COLO668 (cell line): Measurements from ENCODE around the gene ABCA1.

ENCODE experiments used
- DNase-seq: peaks from one replicate; lab custom pipeline; 2025; ENCODE audit not compliant: unreplicated experiment; lab: John Stamatoyannopoulos, UW

The ABCA1 gene

DNA sequence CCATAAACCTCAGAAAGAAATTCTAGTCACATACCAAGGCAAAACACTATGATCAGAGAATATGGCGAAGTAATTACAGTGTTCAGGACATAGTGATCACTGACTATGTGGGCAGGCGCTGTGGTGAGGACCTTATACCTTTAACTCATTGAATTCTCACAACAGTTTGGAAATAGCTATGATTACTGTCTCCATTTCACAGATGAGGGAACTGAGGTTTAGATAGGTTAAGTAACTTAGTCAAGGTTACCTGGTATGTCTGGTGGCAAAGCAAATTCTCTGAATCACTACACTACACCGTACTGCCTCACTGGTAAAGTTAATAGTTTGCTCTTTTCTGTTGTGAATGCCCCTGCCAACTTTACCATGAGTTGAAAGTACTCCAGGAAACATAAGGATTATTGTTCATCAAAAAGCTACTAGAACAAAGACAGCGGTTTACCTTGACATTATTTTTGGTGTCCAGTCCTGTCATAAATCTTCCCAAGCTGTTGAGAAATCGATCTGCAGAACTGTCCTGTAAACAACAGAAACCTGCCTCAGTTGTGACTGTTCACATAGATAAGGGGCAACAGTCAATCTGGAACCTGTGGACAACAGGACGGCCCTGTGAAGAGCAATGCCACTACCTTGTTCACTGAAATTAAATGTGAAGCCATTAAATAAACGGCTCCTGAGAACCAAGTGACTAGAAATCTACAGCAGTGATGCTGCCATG lies 127.7 kb downstream of the ABCA1 start:
- DNase-seq = no peak

GRCh38 chr9:104798209-104798995 lies 129.6 kb downstream of the ABCA1 start:
- no peak for DNase-seq

DNA sequence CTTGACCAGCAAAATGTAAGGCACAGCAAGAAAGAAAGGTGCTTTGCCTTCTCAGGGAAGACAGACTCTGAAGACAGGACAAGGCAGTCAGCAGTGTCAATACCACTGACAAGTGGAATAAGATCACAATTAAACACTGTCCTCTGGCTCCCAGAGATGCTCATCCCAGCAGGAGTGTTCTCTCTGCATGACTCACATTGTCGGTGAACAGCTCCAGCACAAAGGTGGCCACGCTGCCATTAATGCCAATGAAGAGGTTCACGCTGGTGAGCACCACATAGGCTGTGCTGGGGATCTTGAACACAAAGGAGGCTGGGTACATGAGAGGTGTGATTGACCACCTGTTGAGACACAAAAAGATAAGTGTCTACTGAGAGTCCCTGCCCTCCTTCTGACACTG lies 132.1 kb downstream of the ABCA1 start:
- no peak for DNase-seq

GRCh38 chr9:104795082-104795481 lies 132.9 kb downstream of the ABCA1 start:
- no peak for DNase-seq

DNA sequence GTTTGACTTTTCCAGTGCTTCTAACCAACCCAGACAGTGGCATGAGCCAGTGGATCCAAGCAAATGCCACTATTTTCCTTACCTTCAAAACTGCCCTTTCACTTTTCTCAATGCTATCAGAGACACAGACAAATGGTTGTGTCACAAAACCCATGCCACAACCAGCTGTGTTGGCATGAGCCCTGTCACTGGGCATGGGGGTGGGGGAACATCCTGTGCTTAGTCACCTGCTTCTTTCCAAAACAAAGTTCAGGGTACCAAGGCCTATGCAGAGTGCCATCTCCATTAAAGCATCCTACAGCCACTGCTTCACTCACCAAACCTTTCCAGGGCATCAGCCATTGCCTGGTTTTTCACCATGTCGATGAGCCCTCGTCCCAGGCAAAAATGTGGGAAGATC lies 133.9 kb downstream of the ABCA1 start:
- no peak for DNase-seq

DNA sequence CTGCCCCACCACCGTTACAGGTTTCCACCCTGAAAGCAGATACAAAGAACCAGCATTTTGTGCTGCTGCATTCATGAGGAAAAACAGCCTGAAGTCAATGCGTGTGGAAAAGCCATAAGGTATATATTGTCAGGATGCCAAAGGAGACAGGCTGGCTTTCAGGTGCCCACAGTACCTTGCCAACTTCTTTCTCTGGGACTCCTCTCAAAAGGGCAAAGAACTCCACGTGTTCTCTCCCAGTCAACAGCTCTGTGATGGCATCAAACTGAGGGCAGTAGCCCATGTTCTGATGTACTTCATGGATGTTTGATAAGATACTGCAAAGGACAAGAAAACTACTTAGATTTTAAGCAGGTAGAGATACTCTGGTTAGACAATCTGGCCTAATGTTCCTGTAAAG lies 139.7 kb downstream of the ABCA1 start:
- DNase-seq = no peak

GRCh38 chr9:104787306-104788015 lies 140.5 kb downstream of the ABCA1 start:
- no peak for DNase-seq

- no peak for DNase-seq
Measured at GRCh38 chr9:104786293-104786692, 141.7 kb downstream of the ABCA1 start.

- no peak for DNase-seq
Measured at GRCh38 chr9:104784098-104784497, 143.9 kb downstream of the ABCA1 start.

DNA sequence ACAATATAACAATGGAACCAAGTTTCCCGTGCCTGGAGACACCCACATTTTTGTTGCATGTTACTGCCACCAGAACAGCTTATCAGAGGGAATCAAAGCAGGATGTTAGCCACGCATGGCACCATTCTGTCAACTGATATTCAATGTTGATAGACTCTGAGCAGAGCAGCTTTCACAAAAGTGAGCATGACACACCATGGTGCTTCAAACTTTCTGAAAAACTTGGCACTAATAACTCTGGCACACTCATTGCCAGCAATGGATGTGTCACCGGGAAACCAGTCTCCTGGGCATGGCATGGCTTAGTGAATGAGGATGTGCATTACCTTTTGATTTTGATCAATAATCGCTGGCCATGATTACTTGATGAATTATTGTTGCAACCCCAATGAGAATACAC lies 144.4 kb downstream of the ABCA1 start:
- no peak for DNase-seq

DNA sequence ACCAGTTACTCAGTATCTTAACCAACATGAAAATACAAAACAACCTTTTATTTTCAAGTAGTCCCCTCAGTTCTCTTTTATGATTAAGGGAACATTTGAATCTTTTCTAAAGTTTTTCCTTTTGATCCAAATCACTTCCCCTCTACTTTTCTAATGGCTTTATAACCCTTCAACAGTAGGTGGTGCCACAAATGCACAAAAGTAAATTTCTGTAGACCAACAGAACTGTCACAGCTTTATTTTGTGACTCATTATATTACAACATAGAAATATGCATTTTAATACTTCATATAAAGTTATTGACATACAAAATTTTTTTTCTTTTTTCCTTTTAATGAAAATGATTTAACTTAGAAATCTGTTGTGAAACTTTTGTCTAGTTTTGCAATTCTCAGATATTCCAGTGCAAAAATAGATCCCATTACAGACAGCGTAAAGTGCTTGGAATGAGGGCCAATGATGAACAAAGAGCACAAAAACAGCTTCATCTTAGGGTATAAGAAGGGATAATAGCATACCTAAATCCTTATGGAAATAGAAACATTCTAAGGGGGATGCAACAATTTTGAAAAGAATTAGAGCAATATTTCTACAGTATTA lies 147.1 kb downstream of the ABCA1 start:
- no peak for DNase-seq

GRCh38 chr9:104779946-104780535 lies 147.9 kb downstream of the ABCA1 start:
- no peak for DNase-seq

DNA sequence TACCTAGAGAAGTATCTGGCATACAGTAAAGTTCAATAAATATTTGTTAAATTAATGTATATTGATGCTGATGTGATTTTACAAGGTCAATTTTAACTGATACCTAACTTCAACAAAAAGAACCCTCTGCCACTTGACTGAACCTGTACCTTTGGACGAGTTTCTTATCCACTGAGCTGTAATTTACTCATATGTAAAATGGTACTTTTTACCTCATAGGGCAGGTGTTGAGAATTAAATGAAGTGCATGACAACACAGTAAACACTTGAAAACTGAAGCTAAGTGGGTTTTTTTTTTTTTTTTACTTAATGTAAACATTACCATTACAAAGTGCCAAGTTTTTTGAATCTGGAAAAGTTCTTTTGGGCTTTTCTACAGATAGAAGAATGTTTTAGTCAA lies 148.6 kb downstream of the ABCA1 start:
- DNase-seq = no peak

DNA sequence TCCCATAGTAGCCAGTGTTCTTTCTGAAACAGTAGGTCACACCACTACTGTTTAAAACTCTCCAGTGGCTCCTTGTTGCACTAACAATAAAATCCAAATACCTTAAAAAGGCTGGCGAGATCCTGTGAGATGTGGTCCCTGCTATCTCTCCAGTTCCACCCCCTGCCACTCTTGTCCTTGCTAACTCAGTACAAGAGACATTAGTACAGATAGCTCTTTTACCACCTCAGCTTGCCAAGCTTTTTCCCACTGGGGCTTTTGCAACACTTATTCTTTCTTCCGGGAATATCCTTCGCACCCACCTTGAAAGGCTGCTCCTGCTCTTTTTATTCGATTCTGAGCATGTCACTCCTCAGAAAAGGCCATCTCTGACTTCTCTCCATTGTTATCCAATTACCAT lies 149.2 kb downstream of the ABCA1 start:
- DNase-seq = no peak

GRCh38 chr9:104776797-104777196 lies 151.2 kb downstream of the ABCA1 start:
- DNase-seq = no peak

DNA sequence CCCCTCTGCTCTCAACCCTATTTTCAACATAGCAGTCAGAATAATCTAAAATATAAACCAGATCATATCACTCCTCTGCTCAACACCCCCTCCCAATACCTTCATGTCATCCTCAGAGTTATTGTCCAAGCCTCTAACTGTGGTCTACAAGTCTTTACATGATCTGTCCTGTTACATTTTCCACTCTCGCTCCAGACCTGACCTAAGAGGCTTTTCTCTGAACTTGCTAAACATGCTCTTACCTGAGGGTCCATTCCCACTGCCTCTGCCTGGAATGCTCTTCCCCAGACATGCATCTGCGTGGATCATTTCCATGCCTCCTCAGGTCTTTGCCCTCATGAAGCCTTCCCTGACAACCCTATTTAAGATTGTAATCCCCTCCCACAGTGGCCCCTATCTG lies 152.0 kb downstream of the ABCA1 start:
- DNase-seq = no peak

DNA sequence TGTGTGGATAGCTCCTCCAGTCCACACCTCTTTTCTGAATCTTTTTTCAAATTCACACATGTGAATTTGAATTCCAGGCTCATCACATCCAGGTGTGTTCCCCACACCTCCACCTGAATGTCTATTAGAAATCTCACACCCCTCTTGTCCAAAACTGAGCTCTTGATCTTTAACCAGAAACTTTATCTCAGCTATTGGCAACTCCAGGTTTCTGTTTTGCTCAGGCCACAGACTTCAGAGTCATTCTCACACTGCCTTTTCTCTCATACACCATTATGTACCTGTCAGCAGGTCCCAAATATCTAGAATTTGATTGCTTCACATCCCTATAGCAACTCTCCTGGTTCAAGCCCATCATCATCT lies 152.4 kb downstream of the ABCA1 start:
- DNase-seq = no peak

GRCh38 chr9:104774831-104775573 lies 153.0 kb downstream of the ABCA1 start:
- DNase-seq = no peak

DNA sequence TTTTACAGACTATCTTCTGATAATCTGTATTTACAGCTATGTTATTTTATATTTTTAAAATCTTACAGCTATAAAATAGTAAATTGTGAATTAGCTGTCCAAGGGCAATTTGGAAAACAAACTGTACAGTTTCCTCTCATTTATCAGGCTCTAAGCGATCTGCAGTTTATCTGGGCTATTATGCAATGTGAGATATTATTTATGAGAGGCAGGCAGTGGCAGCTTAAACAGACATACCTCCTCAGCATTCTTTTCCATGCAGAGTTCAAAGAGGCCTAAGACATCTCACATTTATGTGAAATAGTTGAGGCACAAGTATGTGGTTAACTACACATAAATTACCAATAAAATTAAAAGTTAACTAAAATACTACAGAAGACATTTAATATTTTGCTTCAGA lies 153.8 kb downstream of the ABCA1 start:
- no peak for DNase-seq

DNA sequence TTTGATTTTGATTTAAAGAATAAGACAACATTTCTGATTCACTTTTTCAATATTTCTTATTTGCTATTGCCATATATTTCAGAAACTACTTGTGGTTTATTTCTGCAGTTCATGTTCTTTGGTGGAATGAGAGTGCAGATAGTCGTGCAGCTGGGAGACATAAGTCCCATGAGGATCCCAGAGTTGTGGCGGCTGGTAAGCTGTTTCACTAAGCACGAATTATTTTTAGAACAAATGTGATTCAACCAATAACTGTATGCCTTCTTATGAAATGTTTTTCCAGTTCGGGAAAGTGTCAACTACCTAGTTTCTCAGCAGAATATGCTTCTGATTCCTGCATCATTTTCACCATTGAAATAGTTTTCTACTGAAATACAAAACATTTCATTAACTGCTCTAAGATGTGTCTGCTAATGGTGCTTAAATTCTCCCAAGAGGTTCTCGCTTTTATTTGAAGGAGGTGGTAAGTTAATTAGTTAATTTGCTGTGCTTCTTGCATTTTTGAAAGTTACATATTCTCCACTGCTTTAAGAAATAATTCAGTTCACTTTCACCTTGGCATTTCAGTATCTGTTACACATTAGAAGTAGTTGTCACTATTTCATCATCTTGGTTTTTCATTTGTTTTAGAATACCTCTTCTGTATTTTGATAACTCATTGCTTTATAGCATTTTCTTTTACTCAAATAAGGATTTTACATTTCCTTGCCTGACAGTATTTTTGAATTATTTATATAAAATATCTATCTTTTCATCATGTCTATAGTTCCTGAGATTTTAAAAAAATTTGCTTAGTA lies 155.0 kb downstream of the ABCA1 start:
- no peak for DNase-seq
